CD4-positive, CD25-positive, alpha-beta regulatory T cell (primary cell): ENCODE data around the gene MTG1. TPM values are rescaled to one million over a fixed set of nuclear protein-coding genes. Genes with fewer than 3 reads are reported as not detected.
A peak's percentile ranks its signal among the peaks of the same experiment; 100 is the strongest.
"Not testable (repeated sequence)": the region's sequence is repeated elsewhere in the genome, so short reads cannot be mapped to it uniquely, and the experiment has no call there.

Experiments
- ATAC-seq, 2 donors: fragments of 150-1000 bp; cut with Tn5 transposase; one replicate each; pipeline ENCODE4 v1.10.0; 2021; ENCODE audit warnings: low read depth in 2 of 2, moderate number of reproducible peaks in 2 of 2, moderate library complexity in 1 of 2
- DNase-seq, 3 donors: peaks; one replicate each; pipeline versions ENCODE4 v3.0.0 to v3.0.0-alpha.2; 2012 to 2022; ENCODE audit warnings: mixed read lengths in 1 of 3
- H3K27ac ChIP-seq: one replicate; pipeline ENCODE4 v1.7.0; 2013; ENCODE audit warnings: mild to moderate bottlenecking, low read length; ENCODE audit not compliant: insufficient read depth, poor library complexity, severe bottlenecking
- H3K27me3 ChIP-seq: one replicate; pipeline ENCODE4 v1.7.0; 2013; ENCODE audit warnings: low read length; ENCODE audit not compliant: control insufficient read depth, insufficient read depth
- H3K36me3 ChIP-seq: one replicate; pipeline ENCODE4 v1.7.0; 2013; ENCODE audit warnings: mild to moderate bottlenecking, low read length, moderate library complexity; ENCODE audit not compliant: control insufficient read depth, insufficient read depth
- H3K4me1 ChIP-seq: 2 replicates; pipeline ENCODE4 v1.7.0; 2013; ENCODE audit warnings: mild to moderate bottlenecking, low read length; ENCODE audit not compliant: insufficient read depth, control insufficient read depth, poor library complexity, severe bottlenecking
- H3K4me3 ChIP-seq: one replicate; pipeline ENCODE4 v1.7.0; 2013; ENCODE audit warnings: low read depth, mild to moderate bottlenecking, low read length, moderate library complexity
- H3K9me3 ChIP-seq, 2 experiments: 1 replicate in 1 of 2; 2 replicates in 1 of 2; pipeline ENCODE4 v1.7.0; 2013; ENCODE audit warnings: low read length in 2 of 2, mild to moderate bottlenecking in 1 of 2, moderate library complexity in 1 of 2; ENCODE audit not compliant: control insufficient read depth in 2 of 2
- H3K27ac Mint-ChIP-seq, 3 donors: one replicate each; pipeline ENCODE4 v1.8.0; 2020 to 2022; ENCODE audit warnings: mild to moderate bottlenecking in 3 of 3, mixed read lengths in 3 of 3, moderate library complexity in 2 of 3
- H3K27me3 Mint-ChIP-seq: one replicate; pipeline ENCODE4 v1.8.0; 2022; ENCODE audit warnings: mild to moderate bottlenecking, mixed read lengths
- H3K36me3 Mint-ChIP-seq: one replicate; pipeline ENCODE4 v1.8.0; 2020; ENCODE audit warnings: mixed read lengths
- H3K4me1 Mint-ChIP-seq, 4 donors: one replicate each; pipeline ENCODE4 v1.8.0; 2020 to 2022; ENCODE audit warnings: mixed read lengths in 4 of 4, mild to moderate bottlenecking in 1 of 4
- H3K4me3 Mint-ChIP-seq, 4 donors: one replicate each; pipeline ENCODE4 v1.8.0; 2020 to 2022; ENCODE audit warnings: mild to moderate bottlenecking in 4 of 4, mixed read lengths in 4 of 4, moderate library complexity in 3 of 4
- H3K9me3 Mint-ChIP-seq, 7 donors: one replicate each; pipeline ENCODE4 v1.8.0; 2020 to 2022; ENCODE audit warnings: mixed read lengths in 7 of 7, mild to moderate bottlenecking in 3 of 7, moderate library complexity in 2 of 7
- polyA plus RNA-seq, 4 donors: library from polyadenylated mRNA; unstranded; fragments of 300-500 nt; fragmentation: Illumina TruSeq; gene quantifications; one replicate each; pipeline ENCODE4 v1.2.3, GENCODE V29; 2021
- total RNA-seq: library from RNA; stranded (reverse); gene quantifications from one replicate; pipeline ENCODE4 v1.2.3, GENCODE V29; 2022

MTG1 gene
- total and polyA plus RNA-seq, 5 donors from 2014 or later: 36.7 to 60.8 (median 37.6) TPM

DNA sequence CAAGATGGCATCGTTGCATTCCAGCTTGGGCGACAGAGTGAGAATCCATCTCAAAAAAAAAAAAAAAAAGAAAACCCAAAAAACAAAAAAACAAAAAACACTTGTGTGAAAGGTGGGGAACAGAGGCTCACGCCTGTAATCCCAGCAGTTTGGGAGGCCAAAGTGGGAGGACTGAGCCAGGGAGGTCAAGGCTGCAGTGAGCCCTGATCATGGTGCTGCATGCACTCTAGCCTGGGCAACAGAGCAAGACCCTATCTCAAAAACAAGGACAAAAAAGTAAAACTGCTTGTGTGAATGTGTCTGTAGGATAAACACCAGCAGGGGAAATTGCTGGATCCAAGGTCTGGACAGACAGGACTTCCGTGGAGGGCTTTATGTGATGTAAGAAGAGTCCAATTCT is 10.4 kb upstream of the MTG1 start:
- Histone ChIP-seq H3K9me3 (no peaks in the 10 kb centered on the region), H3K36me3 (no peaks in the 10 kb centered on the region), H3K27ac (no peak overlapping the region), H3K27me3 (no peaks in the 10 kb centered on the region), H3K4me1 (peaks cover 10% of the 10 kb centered on the region), H3K4me3 (no peak overlapping the region)
- H3K27me3 Mint-ChIP-seq: peaks cover 6% of the 10 kb centered on the region
- H3K36me3 Mint-ChIP-seq: peaks cover 5% of the 10 kb centered on the region
- ATAC-seq (no peak), DNase-seq (no peak)
- H3K4me1 Mint-ChIP-seq: peaks cover 5 to 23% (median 11%) of the 10 kb centered on the region in 4 donors
- H3K27ac Mint-ChIP-seq: no peak overlapping the region
- H3K9me3 Mint-ChIP-seq: peaks cover 0 to 2% (median 0%) of the 10 kb centered on the region in 7 donors
- H3K4me3 Mint-ChIP-seq: peak overlapping the region in 1 of 4 donors; percentile 51

- no peaks in the 10 kb centered on the region for H3K9me3 ChIP-seq
- peaks cover 15% of the 10 kb centered on the region for H3K4me1 ChIP-seq
- no peak overlapping the region for H3K27ac ChIP-seq
- no peaks in the 10 kb centered on the region for H3K36me3 ChIP-seq
- ATAC-seq (no peak), DNase-seq (no peak)
- Mint-ChIP-seq H3K27me3 (peaks cover 6% of the 10 kb centered on the region), H3K9me3 (peaks cover 0 to 2% (median 0%) of the 10 kb centered on the region in 7 donors), H3K4me1 (peaks cover 9 to 28% (median 13%) of the 10 kb centered on the region in 4 donors), H3K27ac (no peak overlapping the region), H3K4me3 (peak overlapping the region in 1 of 4 donors; percentile 25), H3K36me3 (peaks cover 5% of the 10 kb centered on the region)
- H3K27me3 ChIP-seq: no peaks in the 10 kb centered on the region
- no peak overlapping the region for H3K4me3 ChIP-seq
Observed at GRCh38 chr10:133384071-133384470, 9.9 kb upstream of the MTG1 start.

- H3K27ac ChIP-seq: no peak overlapping the region
- Mint-ChIP-seq H3K36me3 (peaks cover 5% of the 10 kb centered on the region), H3K9me3 (peaks cover 0 to 2% (median 0%) of the 10 kb centered on the region in 7 donors), H3K27ac (no peak overlapping the region), H3K4me1 (peaks cover 11 to 37% (median 19%) of the 10 kb centered on the region in 4 donors), H3K27me3 (peaks cover 6% of the 10 kb centered on the region), H3K4me3 (peak overlapping the region in 1 of 4 donors; percentile 69)
- H3K4me3 ChIP-seq: no peak overlapping the region
- DNase-seq (no peak), ATAC-seq (no peak)
- H3K9me3 ChIP-seq: no peaks in the 10 kb centered on the region
- no peaks in the 10 kb centered on the region for H3K27me3 ChIP-seq
- peaks cover 17% of the 10 kb centered on the region for H3K4me1 ChIP-seq
- H3K36me3 ChIP-seq: no peaks in the 10 kb centered on the region
Observed at GRCh38 chr10:133385214-133385613, 8.7 kb upstream of the MTG1 start.

- H3K27ac Mint-ChIP-seq: not testable (repeated sequence)
- peaks cover 13 to 40% (median 21%) of the 10 kb centered on the region in 4 donors for H3K4me1 Mint-ChIP-seq
Observed at GRCh38 chr10:133386951-133387350, 7.0 kb upstream of the MTG1 start.

GRCh38 chr10:133388236-133388972 is 5.6 kb upstream of the MTG1 start:
- Histone ChIP-seq H3K27ac (peak overlapping the region; percentile 82), H3K27me3 (no peaks in the 10 kb centered on the region), H3K4me1 (peaks cover 44% of the 10 kb centered on the region), H3K9me3 (no peaks in the 10 kb centered on the region), H3K36me3 (no peaks in the 10 kb centered on the region), H3K4me3 (peak overlapping the region; percentile 85)
- Mint-ChIP-seq H3K27ac (peak overlapping the region; percentile 92 to 98 (median 95)), H3K27me3 (no peaks in the 10 kb centered on the region), H3K4me1 (peaks cover 13 to 45% (median 19%) of the 10 kb centered on the region in 4 donors), H3K9me3 (no peaks in the 10 kb centered on the region), H3K36me3 (peaks cover 5% of the 10 kb centered on the region), H3K4me3 (peak overlapping the region; percentile 90 to 94 (median 92))
- DNase-seq: no peak
- ATAC-seq: no peak

More at GRCh38 chr10:133386951-133387350, 7.0 kb upstream of the MTG1 start:
- H3K27me3 Mint-ChIP-seq, H3K27me3 ChIP-seq, H3K36me3 ChIP-seq, H3K4me3 ChIP-seq, DNase-seq, H3K9me3 Mint-ChIP-seq, ATAC-seq, H3K27ac ChIP-seq, H3K36me3 Mint-ChIP-seq, H3K9me3 ChIP-seq, H3K4me3 Mint-ChIP-seq: not testable (repeated sequence)
- H3K4me1 ChIP-seq: peaks cover 34% of the 10 kb centered on the region

DNA sequence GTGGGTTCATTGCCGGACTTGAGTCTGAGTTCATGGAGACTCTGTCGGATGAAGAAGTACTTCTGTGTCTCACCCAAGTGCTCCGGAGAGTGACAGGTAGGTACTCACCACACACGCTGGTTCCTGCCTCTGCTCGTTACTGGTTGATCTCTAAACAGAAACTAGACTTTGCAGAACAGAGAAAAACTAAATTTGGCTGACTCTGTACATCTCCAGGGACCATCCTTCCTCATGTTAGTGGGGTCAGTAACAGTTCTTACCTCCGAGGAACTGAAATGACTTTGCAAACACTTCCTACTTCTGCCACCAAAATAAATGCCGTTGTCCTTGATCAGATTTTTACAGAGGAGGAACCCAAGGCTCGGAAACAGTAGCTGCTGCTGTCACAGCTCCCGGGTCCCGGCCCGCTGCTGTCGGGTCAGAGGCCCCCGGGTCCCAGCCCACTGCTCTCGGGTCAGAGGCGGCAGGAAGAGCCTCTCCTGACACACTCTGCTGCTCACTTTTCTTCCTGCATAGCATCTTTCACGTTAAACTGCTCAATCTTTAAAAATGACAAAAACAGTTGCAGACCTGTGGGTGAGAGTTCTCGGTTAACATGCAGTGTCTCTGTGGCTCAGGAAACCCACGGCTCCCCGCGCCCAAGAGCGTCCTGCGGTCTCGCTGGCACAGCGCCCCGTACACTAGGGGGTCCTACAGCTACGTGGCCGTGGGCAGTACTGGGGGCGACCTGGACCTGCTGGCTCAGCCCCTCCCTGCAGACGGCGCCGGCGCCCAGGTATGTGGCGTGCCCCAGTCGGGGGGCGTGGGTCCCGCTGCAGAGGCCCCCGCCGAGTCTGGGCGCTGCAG is 4.8 kb upstream of the MTG1 start:
- Mint-ChIP-seq H3K27ac (peak overlapping the region; percentile 92 to 98 (median 95)), H3K27me3 (no peaks in the 10 kb centered on the region), H3K4me1 (peaks cover 15 to 48% (median 19%) of the 10 kb centered on the region in 4 donors), H3K36me3 (peaks cover 4% of the 10 kb centered on the region), H3K4me3 (peak overlapping the region; percentile 90 to 94 (median 92)), H3K9me3 (no peaks in the 10 kb centered on the region)
- H3K27me3 ChIP-seq: no peaks in the 10 kb centered on the region
- H3K9me3 ChIP-seq: no peaks in the 10 kb centered on the region
- no peaks in the 10 kb centered on the region for H3K36me3 ChIP-seq
- DNase-seq: peak in 2 of 3 donors; percentile 51 to 87
- peak overlapping the region; percentile 85 for H3K4me3 ChIP-seq
- H3K4me1 ChIP-seq: peaks cover 48% of the 10 kb centered on the region
- peak; percentile 57 to 64 for ATAC-seq
- peak overlapping the region; percentile 82 for H3K27ac ChIP-seq

GRCh38 chr10:133390597-133391248 is 3.2 kb upstream of the MTG1 start:
- H3K36me3 ChIP-seq: no peaks in the 10 kb centered on the region
- H3K9me3 Mint-ChIP-seq: no peaks in the 10 kb centered on the region
- H3K4me3 Mint-ChIP-seq: peak overlapping the region; percentile 68 to 92 (median 90)
- no peaks in the 10 kb centered on the region for H3K36me3 Mint-ChIP-seq
- peaks cover 19 to 61% (median 23%) of the 10 kb centered on the region in 4 donors for H3K4me1 Mint-ChIP-seq
- H3K27me3 Mint-ChIP-seq: no peaks in the 10 kb centered on the region
- no peaks in the 10 kb centered on the region for H3K27me3 ChIP-seq
- peaks cover 62% of the 10 kb centered on the region for H3K4me1 ChIP-seq
- peak overlapping the region; percentile 92 to 100 (median 95) for H3K27ac Mint-ChIP-seq
- H3K9me3 ChIP-seq: no peaks in the 10 kb centered on the region
- H3K4me3 ChIP-seq: peak overlapping the region; percentile 81
- H3K27ac ChIP-seq: peak overlapping the region; percentile 82
- ATAC-seq (no peak), DNase-seq (no peak)
